Central memory CD8-positive, alpha-beta T cell (primary cell): ENCODE data around the gene JCAD.
"Not testable (repeated sequence)": the region's sequence is repeated elsewhere in the genome, so short reads cannot be mapped to it uniquely, and the experiment has no call there.

ENCODE experiments used
- ATAC-seq: fragments of 150-1000 bp; cut with Tn5 transposase; replicated peaks from 2 replicates; pipeline ENCODE4 v1.10.0; 2022; ENCODE audit warnings: mild to moderate bottlenecking, moderate FRiP score, moderate number of reproducible peaks; ENCODE audit not compliant: poor library complexity, severe bottlenecking; ENCODE audit errors: extremely low read depth
- DNase-seq, 2 donors: peaks; one replicate each; pipeline ENCODE4 v3.0.0; 2021; ENCODE audit warnings: low spot score in 2 of 2
- H3K27ac Mint-ChIP-seq: one replicate; pipeline ENCODE4 v1.8.0; 2022; ENCODE audit warnings: low read depth, mild to moderate bottlenecking, moderate library complexity, mixed read lengths
- H3K27me3 Mint-ChIP-seq: one replicate; pipeline ENCODE4 v1.8.0; 2022; ENCODE audit warnings: mixed read lengths
- H3K36me3 Mint-ChIP-seq: one replicate; pipeline ENCODE4 v1.8.0; 2022; ENCODE audit warnings: mild to moderate bottlenecking, moderate library complexity, mixed read lengths; ENCODE audit not compliant: insufficient read depth
- H3K4me1 Mint-ChIP-seq: one replicate; pipeline ENCODE4 v1.8.0; 2022; ENCODE audit warnings: mixed read lengths
- H3K4me3 Mint-ChIP-seq: one replicate; pipeline ENCODE4 v1.8.0; 2022; ENCODE audit warnings: mild to moderate bottlenecking, moderate library complexity, mixed read lengths
- H3K9me3 Mint-ChIP-seq: one replicate; pipeline ENCODE4 v1.8.0; 2022; ENCODE audit warnings: mixed read lengths

JCAD gene

GRCh38 chr10:29982997-29983648, 76.3 kb downstream of the JCAD start:
- DNase-seq (no peak), ATAC-seq (no peak)
- H3K9me3 Mint-ChIP-seq: peaks cover 17% of the 10 kb centered on the region
- no peaks in the 10 kb centered on the region for H3K4me1 Mint-ChIP-seq
- H3K4me3 Mint-ChIP-seq: no peak overlapping the region
- H3K27me3 Mint-ChIP-seq: peaks cover 9% of the 10 kb centered on the region
- no peak overlapping the region for H3K27ac Mint-ChIP-seq
- H3K36me3 Mint-ChIP-seq: no peaks in the 10 kb centered on the region

DNA sequence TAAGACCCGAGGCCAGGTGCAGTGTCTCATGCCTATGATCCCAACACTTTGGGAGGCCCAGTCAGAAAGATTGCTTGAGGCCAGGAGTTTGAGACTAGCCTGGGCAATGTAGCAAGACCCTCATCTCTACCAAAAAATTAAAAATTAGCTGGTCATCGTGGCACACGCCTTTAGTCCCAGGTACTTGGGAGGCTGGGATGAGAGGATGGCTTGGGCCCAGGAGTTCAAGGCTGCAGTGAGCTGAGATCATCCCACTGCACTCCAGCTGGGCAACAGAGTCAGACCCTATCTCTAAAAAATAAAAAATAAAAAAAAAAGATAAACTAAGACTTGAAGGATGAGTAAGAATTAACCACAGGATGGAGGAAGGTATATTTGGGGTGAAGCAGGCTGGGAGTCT, 77.9 kb downstream of the JCAD start:
- H3K4me3 Mint-ChIP-seq: no peak overlapping the region
- ATAC-seq: no peak
- H3K27me3 Mint-ChIP-seq: peaks cover 16% of the 10 kb centered on the region
- no peak for DNase-seq
- H3K4me1 Mint-ChIP-seq: no peaks in the 10 kb centered on the region
- no peaks in the 10 kb centered on the region for H3K36me3 Mint-ChIP-seq
- peaks cover 17% of the 10 kb centered on the region for H3K9me3 Mint-ChIP-seq
- H3K27ac Mint-ChIP-seq: no peak overlapping the region

GRCh38 chr10:29980084-29980483, 79.3 kb downstream of the JCAD start:
- no peaks in the 10 kb centered on the region for H3K4me1 Mint-ChIP-seq
- DNase-seq: no peak

DNA sequence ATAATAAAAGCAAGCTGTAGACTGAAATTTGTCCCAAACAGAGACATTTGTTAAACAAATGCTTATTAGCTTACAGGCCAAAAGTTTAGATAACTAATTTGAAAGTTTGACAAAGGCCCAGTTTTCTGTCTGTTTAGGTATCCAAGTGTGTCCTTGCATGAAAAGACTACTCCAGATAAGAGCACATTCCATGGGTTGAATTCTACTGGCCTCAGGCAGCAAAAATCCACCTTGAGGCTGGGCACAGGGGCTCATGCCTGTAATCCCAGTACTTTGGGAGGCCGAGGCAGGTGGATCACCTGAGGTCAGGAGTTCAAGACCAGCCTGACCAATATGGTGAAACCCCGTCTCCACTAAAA, 80.0 kb downstream of the JCAD start:
- H3K36me3 Mint-ChIP-seq, DNase-seq, H3K4me1 Mint-ChIP-seq, H3K27ac Mint-ChIP-seq, ATAC-seq, H3K4me3 Mint-ChIP-seq: not testable (repeated sequence)
- Mint-ChIP-seq H3K9me3 (peaks cover 22% of the 10 kb centered on the region), H3K27me3 (peaks cover 37% of the 10 kb centered on the region)

More at GRCh38 chr10:29980084-29980483, 79.3 kb downstream of the JCAD start:
- H3K27me3 Mint-ChIP-seq: peaks cover 30% of the 10 kb centered on the region
- H3K36me3 Mint-ChIP-seq: no peaks in the 10 kb centered on the region
- H3K4me3 Mint-ChIP-seq: no peak overlapping the region
- H3K9me3 Mint-ChIP-seq: peaks cover 17% of the 10 kb centered on the region
- no peak for ATAC-seq
- no peak overlapping the region for H3K27ac Mint-ChIP-seq

- Mint-ChIP-seq H3K4me3 (no peak overlapping the region), H3K27me3 (peaks cover 50% of the 10 kb centered on the region), H3K36me3 (no peaks in the 10 kb centered on the region), H3K9me3 (peaks cover 6% of the 10 kb centered on the region), H3K27ac (no peak overlapping the region), H3K4me1 (no peaks in the 10 kb centered on the region)
- DNase-seq (no peak), ATAC-seq (no peak)
Measured at GRCh38 chr10:29977171-29977570, 82.2 kb downstream of the JCAD start.

GRCh38 chr10:29976134-29976533, 83.3 kb downstream of the JCAD start:
- ATAC-seq (no peak), DNase-seq (no peak)
- no peaks in the 10 kb centered on the region for H3K4me1 Mint-ChIP-seq
- H3K27me3 Mint-ChIP-seq: peaks cover 56% of the 10 kb centered on the region
- H3K36me3 Mint-ChIP-seq: no peaks in the 10 kb centered on the region
- H3K9me3 Mint-ChIP-seq: peaks cover 5% of the 10 kb centered on the region
- no peak overlapping the region for H3K27ac Mint-ChIP-seq
- H3K4me3 Mint-ChIP-seq: no peak overlapping the region

GRCh38 chr10:29974773-29975172, 84.6 kb downstream of the JCAD start:
- H3K27me3 Mint-ChIP-seq: peaks cover 48% of the 10 kb centered on the region
- H3K27ac Mint-ChIP-seq: no peak overlapping the region
- no peaks in the 10 kb centered on the region for H3K4me1 Mint-ChIP-seq
- no peak for ATAC-seq
- H3K4me3 Mint-ChIP-seq: no peak overlapping the region
- peaks cover 5% of the 10 kb centered on the region for H3K9me3 Mint-ChIP-seq
- H3K36me3 Mint-ChIP-seq: no peaks in the 10 kb centered on the region
- no peak for DNase-seq

DNA sequence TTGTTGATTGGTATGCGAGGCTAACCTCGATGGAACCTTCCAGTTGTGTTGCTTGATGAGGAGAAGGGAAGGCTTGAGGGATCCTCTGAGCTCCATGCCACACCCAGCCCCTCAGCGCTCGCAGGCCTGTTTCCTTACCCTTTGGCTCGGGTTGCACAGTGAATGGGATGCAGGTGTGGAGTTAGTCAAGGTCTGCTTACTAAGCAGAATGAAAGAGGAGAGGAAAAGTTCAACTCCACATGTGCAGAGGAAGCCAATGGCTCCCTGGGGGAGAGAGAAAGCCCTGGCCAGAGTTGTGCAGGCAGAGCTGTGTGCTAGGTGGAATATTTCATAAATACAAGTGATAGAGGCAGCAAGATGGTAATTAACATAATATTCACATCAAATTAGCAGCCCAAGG, 85.5 kb downstream of the JCAD start:
- peaks cover 5% of the 10 kb centered on the region for H3K9me3 Mint-ChIP-seq
- H3K27me3 Mint-ChIP-seq: peaks cover 47% of the 10 kb centered on the region
- no peaks in the 10 kb centered on the region for H3K36me3 Mint-ChIP-seq
- DNase-seq (no peak), ATAC-seq (no peak)
- no peaks in the 10 kb centered on the region for H3K4me1 Mint-ChIP-seq
- H3K27ac Mint-ChIP-seq: no peak overlapping the region
- no peak overlapping the region for H3K4me3 Mint-ChIP-seq

- Mint-ChIP-seq H3K27me3 (peaks cover 30% of the 10 kb centered on the region), H3K4me1 (no peaks in the 10 kb centered on the region), H3K4me3 (no peak overlapping the region), H3K27ac (no peak overlapping the region), H3K9me3 (peaks cover 5% of the 10 kb centered on the region), H3K36me3 (no peaks in the 10 kb centered on the region)
- DNase-seq: no peak
- no peak for ATAC-seq
Measured at GRCh38 chr10:29970576-29970975, 88.8 kb downstream of the JCAD start.

DNA sequence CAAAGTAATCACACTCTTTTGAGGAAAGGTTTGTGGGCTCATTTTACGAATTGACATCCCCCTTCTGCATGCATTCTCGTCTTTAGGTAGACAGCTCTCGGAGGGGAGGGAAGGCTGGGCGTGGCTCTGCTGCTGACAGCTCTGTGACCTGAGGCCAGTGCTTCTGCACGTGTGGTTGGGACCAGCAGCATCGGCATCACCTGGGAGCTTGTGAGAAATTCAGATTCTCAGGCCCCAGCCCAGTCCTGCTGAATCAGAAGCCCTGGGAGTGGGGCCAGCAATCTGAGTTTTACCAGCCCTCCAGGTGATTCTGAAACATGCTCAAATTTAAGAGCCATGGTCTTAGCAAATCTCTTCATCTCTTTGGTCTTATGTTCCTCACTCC, 89.4 kb downstream of the JCAD start:
- H3K9me3 Mint-ChIP-seq: peaks cover 5% of the 10 kb centered on the region
- H3K27me3 Mint-ChIP-seq: peaks cover 25% of the 10 kb centered on the region
- DNase-seq (no peak), ATAC-seq (no peak)
- no peaks in the 10 kb centered on the region for H3K4me1 Mint-ChIP-seq
- H3K36me3 Mint-ChIP-seq: no peaks in the 10 kb centered on the region
- H3K27ac Mint-ChIP-seq: no peak overlapping the region
- H3K4me3 Mint-ChIP-seq: no peak overlapping the region

DNA sequence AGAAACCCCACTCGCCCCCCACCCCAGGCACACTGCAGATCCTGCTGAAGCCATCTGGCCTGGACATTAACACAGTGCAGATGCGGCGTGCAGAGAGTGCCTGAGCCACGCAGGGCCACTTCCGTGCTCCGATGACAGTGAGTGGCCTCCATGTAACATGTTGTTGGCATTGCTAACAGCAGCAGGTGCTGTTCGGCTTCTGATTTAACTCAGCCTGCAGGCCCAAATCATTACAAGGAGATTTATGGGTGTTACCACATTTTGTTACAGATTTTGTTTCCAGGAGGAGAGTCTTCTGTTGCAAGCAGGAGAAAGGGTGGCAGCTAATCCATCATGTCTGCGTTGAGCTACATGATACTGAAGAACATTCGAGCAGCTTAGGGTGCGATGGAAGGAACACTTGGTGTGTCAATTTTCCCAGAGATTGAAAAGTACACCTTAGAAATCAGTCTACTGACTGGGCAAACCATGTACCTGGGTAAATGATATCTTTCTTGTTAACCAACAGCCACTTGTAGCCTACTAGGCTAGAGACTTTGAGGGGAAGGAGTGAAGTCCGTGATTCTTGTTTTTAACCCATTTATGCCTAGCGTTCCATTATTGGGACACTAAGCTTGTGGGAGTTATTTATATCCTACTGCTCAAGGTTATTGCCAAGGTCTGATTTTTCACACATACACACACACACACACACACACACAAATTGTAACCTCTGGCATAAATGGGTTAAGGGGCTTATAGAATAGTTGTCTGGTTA, 90.0 kb downstream of the JCAD start:
- Mint-ChIP-seq H3K36me3 (no peaks in the 10 kb centered on the region), H3K4me3 (no peak overlapping the region), H3K9me3 (no peaks in the 10 kb centered on the region), H3K27me3 (peaks cover 22% of the 10 kb centered on the region), H3K4me1 (no peaks in the 10 kb centered on the region), H3K27ac (no peak overlapping the region)
- ATAC-seq (no peak), DNase-seq (no peak)

DNA sequence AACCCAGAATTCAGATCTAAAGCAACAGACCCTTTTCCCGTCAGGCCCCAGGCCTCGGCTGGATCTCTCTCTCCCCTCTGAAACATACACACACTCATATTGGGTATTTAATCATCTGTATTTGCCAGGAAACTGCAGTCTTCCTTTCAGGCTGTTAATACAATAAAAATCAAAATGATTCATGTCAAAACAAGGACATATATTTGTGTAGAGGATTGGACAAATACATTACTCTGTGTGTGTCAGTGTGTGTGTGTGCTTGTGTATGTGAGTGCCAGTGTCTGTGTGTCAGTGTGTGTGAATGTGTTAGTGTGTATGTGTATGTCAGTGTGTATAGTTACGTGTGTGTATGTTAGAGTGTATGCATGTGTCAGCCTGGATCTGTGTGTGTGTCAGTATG, 90.8 kb downstream of the JCAD start:
- H3K9me3 Mint-ChIP-seq: no peaks in the 10 kb centered on the region
- no peak overlapping the region for H3K27ac Mint-ChIP-seq
- peaks cover 20% of the 10 kb centered on the region for H3K27me3 Mint-ChIP-seq
- H3K4me3 Mint-ChIP-seq: no peak overlapping the region
- H3K36me3 Mint-ChIP-seq: no peaks in the 10 kb centered on the region
- H3K4me1 Mint-ChIP-seq: no peaks in the 10 kb centered on the region
- no peak for ATAC-seq
- no peak for DNase-seq

- no peak overlapping the region for H3K4me3 Mint-ChIP-seq
- H3K27ac Mint-ChIP-seq: no peak overlapping the region
- DNase-seq (no peak), ATAC-seq (no peak)
- H3K27me3 Mint-ChIP-seq: peaks cover 19% of the 10 kb centered on the region
- no peaks in the 10 kb centered on the region for H3K4me1 Mint-ChIP-seq
- H3K36me3 Mint-ChIP-seq: no peaks in the 10 kb centered on the region
- no peaks in the 10 kb centered on the region for H3K9me3 Mint-ChIP-seq
Measured at GRCh38 chr10:29966269-29966668, 93.1 kb downstream of the JCAD start.
